ENCODE data around the gene RNF150.

- no peak for TF ChIP-seq CTCF (IDR thresholded peaks at IDR 0.05)
- no peak for TF ChIP-seq EP300 (IDR thresholded peaks at IDR 0.05)
These were observed 138.2 kb downstream of the RNF150 start for GRCh38 chr4:140995058-140995457.
